GM21576 (cell line): ENCODE results near the gene KIRREL3.

Experiments used
- ATAC-seq: cut with Tn5 transposase; IDR thresholded peaks from one replicate; pipeline ENCODE4 v1.9.1; 2021; ENCODE audit warnings: mild to moderate bottlenecking, moderate library complexity; ENCODE audit not compliant: unreplicated experiment

The KIRREL3 gene

GRCh38 chr11:126607776-126608541 lies 392.6 kb downstream of the KIRREL3 start:
- ATAC-seq: no peak

DNA sequence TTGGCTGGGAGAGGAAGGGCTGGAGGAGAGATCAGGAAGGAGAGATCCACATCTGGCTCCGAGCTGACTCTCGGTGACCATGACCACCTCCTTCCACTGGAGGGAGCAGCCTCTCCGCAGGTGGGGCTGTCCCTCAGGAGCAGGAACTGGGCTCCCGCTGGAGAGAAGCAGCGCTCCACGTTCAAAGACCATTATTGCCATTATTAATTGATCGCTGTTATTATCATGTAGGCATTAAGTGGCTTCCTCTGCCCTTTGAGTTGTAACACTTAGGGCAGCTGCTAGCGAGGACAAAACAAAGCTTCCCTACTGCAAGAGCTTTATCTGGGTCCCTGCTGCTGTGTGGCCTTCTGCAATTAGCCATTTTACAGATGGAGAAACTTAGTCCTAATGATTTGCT lies 393.2 kb downstream of the KIRREL3 start:
- ATAC-seq: no peak

DNA sequence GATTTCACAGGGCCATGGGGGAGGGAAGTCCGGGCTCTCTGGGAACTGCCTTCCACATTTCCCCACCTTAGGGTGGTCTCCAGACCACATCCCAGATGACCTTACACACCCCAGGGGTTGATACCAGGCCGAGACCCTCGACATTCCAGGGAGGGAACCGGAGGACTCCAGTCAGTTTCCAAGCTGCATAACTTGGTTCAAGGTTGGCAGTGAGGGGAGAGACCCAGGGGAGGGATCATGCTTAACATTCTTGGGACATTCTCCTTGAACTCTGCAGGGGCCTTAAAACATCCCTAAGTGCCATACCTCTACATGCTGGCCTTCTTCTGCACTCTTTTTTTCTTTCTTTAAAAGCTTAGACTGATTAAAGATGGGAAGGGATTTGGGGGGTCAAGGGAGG lies 394.1 kb downstream of the KIRREL3 start:
- ATAC-seq: no peak

GRCh38 chr11:126604461-126604860 lies 396.1 kb downstream of the KIRREL3 start:
- ATAC-seq: no peak

DNA sequence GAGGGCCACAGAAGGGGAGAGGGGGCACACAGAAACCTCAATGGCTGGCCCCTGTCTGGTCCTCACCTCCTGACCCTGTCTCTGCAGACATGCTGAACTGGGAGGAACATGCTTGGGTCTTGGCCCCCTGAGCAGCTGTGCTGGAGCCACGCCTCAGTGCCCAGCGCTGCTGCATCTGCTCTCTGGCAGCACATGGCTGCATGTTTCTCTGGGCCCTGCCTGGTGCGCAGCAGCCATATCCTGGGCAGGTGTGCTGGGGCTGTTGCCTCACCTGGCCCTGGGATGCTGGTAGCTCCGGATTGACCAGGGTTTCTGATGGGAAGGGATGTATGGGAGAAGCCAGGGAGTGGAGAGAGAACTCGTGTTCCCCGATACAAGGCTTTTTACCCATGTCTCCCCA lies 397.1 kb downstream of the KIRREL3 start:
- no peak for ATAC-seq

GRCh38 chr11:126602993-126603392 lies 397.6 kb downstream of the KIRREL3 start:
- no peak for ATAC-seq

GRCh38 chr11:126602349-126602940 lies 398.1 kb downstream of the KIRREL3 start:
- no peak for ATAC-seq

GRCh38 chr11:126601550-126602215 lies 398.9 kb downstream of the KIRREL3 start:
- no peak for ATAC-seq

DNA sequence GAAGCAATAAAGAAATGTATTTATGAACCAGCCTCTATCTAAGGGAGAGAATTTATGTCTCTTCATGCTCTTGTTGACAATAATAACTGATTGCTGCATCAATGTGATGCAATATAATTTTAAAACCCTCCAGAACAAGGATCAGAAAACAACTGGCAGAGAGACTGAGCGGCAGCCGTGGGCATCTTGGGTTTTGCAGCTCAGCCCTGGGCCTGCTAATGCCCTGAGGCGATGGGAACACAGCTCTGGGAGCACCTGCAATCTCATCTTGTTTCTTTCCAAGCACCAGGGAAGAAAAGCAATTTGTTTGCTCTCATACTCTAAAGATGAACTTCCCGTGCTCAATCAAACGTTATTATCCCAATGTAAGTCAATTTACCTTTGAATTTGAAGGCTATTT lies 399.4 kb downstream of the KIRREL3 start:
- no peak for ATAC-seq

- no peak for ATAC-seq
Observed at GRCh38 chr11:126599217-126599897, 401.2 kb downstream of the KIRREL3 start.

GRCh38 chr11:126598344-126599216 lies 402.0 kb downstream of the KIRREL3 start:
- no peak for ATAC-seq

DNA sequence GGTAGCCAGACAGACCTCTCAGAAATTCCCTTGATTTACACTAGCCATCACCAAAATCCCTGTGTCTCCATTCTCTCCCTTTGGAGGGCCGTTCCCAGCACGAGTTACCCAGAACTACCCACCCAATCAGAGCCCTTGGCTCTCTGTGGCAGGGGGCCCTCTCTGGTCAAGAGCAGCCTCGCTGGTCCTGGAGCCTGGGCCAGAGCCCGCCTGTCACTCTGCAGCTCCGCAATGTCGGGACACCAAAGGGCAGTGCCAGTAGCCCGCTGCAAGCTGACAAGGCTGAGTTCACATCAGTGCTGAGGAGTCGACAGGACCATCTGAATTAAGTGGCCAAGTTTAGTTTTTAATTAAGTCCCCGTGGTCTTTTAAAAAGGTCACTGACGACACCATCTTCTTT lies 403.5 kb downstream of the KIRREL3 start:
- no peak for ATAC-seq

DNA sequence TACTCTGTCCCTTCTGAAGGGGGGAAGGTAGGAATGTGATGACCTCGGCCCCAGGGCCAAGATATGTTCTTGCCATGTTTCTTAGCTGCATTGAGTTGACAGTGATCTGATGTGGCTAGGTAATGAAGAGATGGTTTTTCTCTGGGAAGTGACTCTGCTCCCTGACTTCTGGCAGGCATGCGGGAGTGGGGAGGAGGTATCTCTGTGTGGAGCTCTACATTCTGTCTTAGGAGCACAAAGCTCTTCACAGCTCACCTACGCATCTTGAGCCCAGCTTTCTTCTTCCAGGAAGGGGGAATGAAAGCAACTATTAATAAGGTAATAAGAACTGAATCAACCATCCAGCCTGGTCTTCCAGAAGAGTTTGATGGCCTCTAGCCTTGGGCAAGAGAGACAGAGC lies 404.1 kb downstream of the KIRREL3 start:
- no peak for ATAC-seq

- no peak for ATAC-seq
Observed at GRCh38 chr11:126595560-126595959, 405.0 kb downstream of the KIRREL3 start.

DNA sequence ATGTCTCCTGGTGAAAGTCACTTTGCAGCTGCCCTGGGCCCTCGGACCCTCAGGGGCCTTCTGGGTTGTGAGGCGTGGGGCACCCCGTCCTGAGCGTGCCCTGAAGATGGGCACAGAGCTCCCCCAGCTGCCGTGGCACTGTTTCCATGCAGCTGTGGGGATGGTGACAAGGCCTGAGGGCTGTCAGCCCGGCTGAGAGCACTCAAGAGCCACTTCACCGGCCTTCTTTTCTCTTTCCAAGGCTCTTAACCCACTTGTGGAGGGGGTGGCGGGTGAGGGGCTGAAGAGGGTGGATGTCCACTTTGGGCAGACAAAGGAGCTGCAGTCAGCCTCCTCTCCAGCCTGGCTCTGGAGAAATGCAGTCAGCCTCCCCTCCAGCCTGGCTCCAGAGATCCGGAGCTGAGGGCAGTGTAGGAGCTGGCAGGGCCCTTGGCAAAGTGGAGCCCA lies 405.6 kb downstream of the KIRREL3 start:
- no peak for ATAC-seq

DNA sequence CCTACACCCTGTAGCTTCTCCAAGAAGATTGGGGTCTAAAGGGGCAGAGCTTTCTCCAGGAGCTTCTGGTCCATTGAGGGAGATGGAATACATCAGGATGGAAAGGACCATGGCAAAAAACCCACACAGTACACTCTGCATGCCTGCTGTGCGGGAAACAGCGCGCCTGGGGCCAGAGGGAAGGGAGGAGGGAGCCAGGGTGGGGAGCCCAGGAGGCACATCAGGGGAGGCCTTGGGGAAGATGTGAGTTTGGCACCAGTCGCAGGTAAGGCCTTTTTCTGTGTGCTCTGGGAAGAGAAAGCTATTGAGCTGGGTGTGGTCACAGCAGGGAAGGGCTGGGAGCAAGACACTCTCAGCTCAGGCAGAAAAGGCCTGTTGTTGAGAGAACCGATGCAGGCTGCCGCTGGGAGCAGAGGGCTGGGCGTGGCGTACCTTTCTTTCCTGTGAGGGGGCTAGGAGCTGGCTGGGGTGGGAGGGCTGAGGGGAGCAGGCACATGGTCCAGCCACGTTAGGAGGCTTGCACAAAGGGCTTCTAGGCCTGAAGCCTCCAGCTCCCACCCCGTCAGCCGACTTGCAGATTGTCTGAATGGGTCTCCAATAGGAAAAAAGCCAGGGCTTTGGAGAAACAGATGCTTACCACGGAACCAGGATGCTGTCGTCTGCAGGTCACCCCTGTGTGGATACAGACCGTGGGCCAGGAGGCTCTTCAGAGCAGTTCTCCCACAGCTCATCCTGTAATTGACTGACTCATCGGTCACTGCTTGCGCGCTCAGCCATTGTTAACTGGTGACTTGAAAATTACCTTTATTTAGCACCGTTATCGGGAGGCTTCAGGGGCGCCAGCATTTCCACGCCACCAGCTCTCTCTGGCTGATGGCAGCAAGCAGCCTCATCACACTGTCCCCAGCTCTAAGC lies 407.8 kb downstream of the KIRREL3 start:
- no peak for ATAC-seq

GRCh38 chr11:126591966-126592489 lies 408.5 kb downstream of the KIRREL3 start:
- ATAC-seq: no peak

DNA sequence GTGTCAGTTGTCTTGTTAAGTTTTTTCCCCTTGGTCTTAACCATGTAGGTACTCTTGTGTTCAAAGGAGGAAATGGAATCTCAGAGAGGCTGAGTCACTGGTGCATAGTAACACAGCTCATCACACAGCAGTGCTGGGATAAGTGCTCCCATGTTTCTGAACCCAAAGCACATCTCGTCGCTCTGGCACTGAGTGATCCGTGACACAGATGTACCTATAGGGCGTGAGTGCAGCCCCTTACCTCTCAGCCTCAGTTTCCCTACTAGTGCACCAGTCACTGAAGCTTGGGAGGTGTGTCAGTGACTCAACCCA lies 411.1 kb downstream of the KIRREL3 start:
- ATAC-seq: no peak
